ENCODE measurements around the gene OVCA2. TPM values are rescaled to one million over a fixed set of nuclear protein-coding genes. Genes with fewer than 3 reads are reported as not detected.
"Not testable (repeated sequence)": the region's sequence is repeated elsewhere in the genome, so short reads cannot be mapped to it uniquely, and the experiment has no call there.

The OVCA2 gene
- total and polyA plus RNA-seq, 9 donors: 8.7 to 21.8 (median 13.8) TPM

- peaks cover 41% of the 10 kb centered on the region for H3K27me3 ChIP-seq (ENCODE audit: control insufficient read depth, insufficient read depth, low read length)
- 91% methylated on average over 4 of the region's 6 CpGs for WGBS (ENCODE audit: insufficient coverage)
- not testable (repeated sequence) for H3K27ac ChIP-seq (ENCODE audit: low read length); DNase-seq; H3K36me3 ChIP-seq (ENCODE audit: control insufficient read depth, insufficient read depth, low read length); H3K9me3 ChIP-seq (replicated peaks; ENCODE audit: control insufficient read depth, low read depth, low read length); H3K4me3 ChIP-seq (ENCODE audit: low read length)
- H3K4me1 ChIP-seq (ENCODE audit: control insufficient read depth, insufficient read depth, low read length): peaks cover 16% of the 10 kb centered on the region
Observed at GRCh38 chr17:2013220-2013993, 28.4 kb upstream of the OVCA2 start.

- Histone ChIP-seq H3K36me3 (ENCODE audit: control insufficient read depth, insufficient read depth, low read length) (no peaks in the 10 kb centered on the region), H3K4me1 (ENCODE audit: control insufficient read depth, insufficient read depth, low read length) (peaks cover 16% of the 10 kb centered on the region), H3K9me3 (replicated peaks; ENCODE audit: control insufficient read depth, low read depth, low read length) (no peaks in the 10 kb centered on the region), H3K27me3 (ENCODE audit: control insufficient read depth, insufficient read depth, low read length) (peaks cover 47% of the 10 kb centered on the region), H3K27ac (ENCODE audit: low read length) (no peak overlapping the region), H3K4me3 (ENCODE audit: low read length) (no peak overlapping the region)
- DNase-seq: no peak
- WGBS (ENCODE audit: insufficient coverage): no CpG with 5 or more reads among the region's 1 CpG
Observed at GRCh38 chr17:2013994-2014317, 27.9 kb upstream of the OVCA2 start.

- H3K36me3 ChIP-seq (ENCODE audit: control insufficient read depth, insufficient read depth, low read length): no peaks in the 10 kb centered on the region
- no peak for DNase-seq
- H3K4me3 ChIP-seq (ENCODE audit: low read length): no peak overlapping the region
- 86% methylated on average over 13 of the region's 14 CpGs for WGBS (ENCODE audit: insufficient coverage)
- H3K27ac ChIP-seq (ENCODE audit: low read length): no peak overlapping the region
- H3K9me3 ChIP-seq (replicated peaks; ENCODE audit: control insufficient read depth, low read depth, low read length): no peaks in the 10 kb centered on the region
- H3K4me1 ChIP-seq (ENCODE audit: control insufficient read depth, insufficient read depth, low read length): peaks cover 16% of the 10 kb centered on the region
- peaks cover 58% of the 10 kb centered on the region for H3K27me3 ChIP-seq (ENCODE audit: control insufficient read depth, insufficient read depth, low read length)
Observed at GRCh38 chr17:2015314-2015713, 26.5 kb upstream of the OVCA2 start.

- no peak for DNase-seq
- H3K4me1 ChIP-seq (ENCODE audit: control insufficient read depth, insufficient read depth, low read length): peaks cover 12% of the 10 kb centered on the region
- H3K27me3 ChIP-seq (ENCODE audit: control insufficient read depth, insufficient read depth, low read length): peaks cover 64% of the 10 kb centered on the region
- H3K36me3 ChIP-seq (ENCODE audit: control insufficient read depth, insufficient read depth, low read length): no peaks in the 10 kb centered on the region
- WGBS (ENCODE audit: insufficient coverage): 80% methylated on average over 20 of the region's 20 CpGs
- H3K27ac ChIP-seq (ENCODE audit: low read length): no peak overlapping the region
- H3K4me3 ChIP-seq (ENCODE audit: low read length): no peak overlapping the region
- no peaks in the 10 kb centered on the region for H3K9me3 ChIP-seq (replicated peaks; ENCODE audit: control insufficient read depth, low read depth, low read length)
Observed at GRCh38 chr17:2016494-2016893, 25.3 kb upstream of the OVCA2 start.

GRCh38 chr17:2017274-2017941 lies 24.4 kb upstream of the OVCA2 start:
- H3K36me3 ChIP-seq (ENCODE audit: control insufficient read depth, insufficient read depth, low read length): no peaks in the 10 kb centered on the region
- H3K4me3 ChIP-seq (ENCODE audit: low read length): no peak overlapping the region
- no peak for DNase-seq
- 73% methylated on average over 17 of the region's 19 CpGs for WGBS (ENCODE audit: insufficient coverage)
- H3K27me3 ChIP-seq (ENCODE audit: control insufficient read depth, insufficient read depth, low read length): peaks cover 64% of the 10 kb centered on the region
- H3K9me3 ChIP-seq (replicated peaks; ENCODE audit: control insufficient read depth, low read depth, low read length): no peaks in the 10 kb centered on the region
- no peak overlapping the region for H3K27ac ChIP-seq (ENCODE audit: low read length)
- H3K4me1 ChIP-seq (ENCODE audit: control insufficient read depth, insufficient read depth, low read length): peaks cover 6% of the 10 kb centered on the region

GRCh38 chr17:2018716-2019510 lies 22.9 kb upstream of the OVCA2 start:
- no peak for DNase-seq
- Histone ChIP-seq H3K9me3 (replicated peaks; ENCODE audit: control insufficient read depth, low read depth, low read length) (no peaks in the 10 kb centered on the region), H3K4me3 (ENCODE audit: low read length) (no peak overlapping the region), H3K27me3 (ENCODE audit: control insufficient read depth, insufficient read depth, low read length) (peaks cover 75% of the 10 kb centered on the region), H3K4me1 (ENCODE audit: control insufficient read depth, insufficient read depth, low read length) (peaks cover 9% of the 10 kb centered on the region), H3K27ac (ENCODE audit: low read length) (no peak overlapping the region), H3K36me3 (ENCODE audit: control insufficient read depth, insufficient read depth, low read length) (no peaks in the 10 kb centered on the region)
- 53% methylated on average over 21 of the region's 24 CpGs for WGBS (ENCODE audit: insufficient coverage)

- H3K27me3 ChIP-seq (ENCODE audit: control insufficient read depth, insufficient read depth, low read length): peaks cover 80% of the 10 kb centered on the region
- peaks cover 16% of the 10 kb centered on the region for H3K4me1 ChIP-seq (ENCODE audit: control insufficient read depth, insufficient read depth, low read length)
- H3K9me3 ChIP-seq (replicated peaks; ENCODE audit: control insufficient read depth, low read depth, low read length): no peaks in the 10 kb centered on the region
- no peak overlapping the region for H3K27ac ChIP-seq (ENCODE audit: low read length)
- WGBS (ENCODE audit: insufficient coverage): 75% methylated on average over 4 of the region's 8 CpGs
- no peak overlapping the region for H3K4me3 ChIP-seq (ENCODE audit: low read length)
- H3K36me3 ChIP-seq (ENCODE audit: control insufficient read depth, insufficient read depth, low read length): no peaks in the 10 kb centered on the region
- DNase-seq: no peak
Observed at GRCh38 chr17:2019723-2020122, 22.1 kb upstream of the OVCA2 start.

- peaks cover 83% of the 10 kb centered on the region for H3K27me3 ChIP-seq (ENCODE audit: control insufficient read depth, insufficient read depth, low read length)
Observed at GRCh38 chr17:2020721-2021120, 21.1 kb upstream of the OVCA2 start.

GRCh38 chr17:2022647-2023240 lies 19.1 kb upstream of the OVCA2 start:
- H3K27me3 ChIP-seq (ENCODE audit: control insufficient read depth, insufficient read depth, low read length): peaks cover 93% of the 10 kb centered on the region
- no peaks in the 10 kb centered on the region for H3K36me3 ChIP-seq (ENCODE audit: control insufficient read depth, insufficient read depth, low read length)
- no peak overlapping the region for H3K27ac ChIP-seq (ENCODE audit: low read length)
- H3K9me3 ChIP-seq (replicated peaks; ENCODE audit: control insufficient read depth, low read depth, low read length): no peaks in the 10 kb centered on the region
- no peak overlapping the region for H3K4me3 ChIP-seq (ENCODE audit: low read length)
- peaks cover 22% of the 10 kb centered on the region for H3K4me1 ChIP-seq (ENCODE audit: control insufficient read depth, insufficient read depth, low read length)
- DNase-seq: no peak
- 64% methylated on average over 13 of the region's 15 CpGs for WGBS (ENCODE audit: insufficient coverage)

More at GRCh38 chr17:2020721-2021120, 21.1 kb upstream of the OVCA2 start:
- Histone ChIP-seq H3K9me3 (replicated peaks; ENCODE audit: control insufficient read depth, low read depth, low read length) (no peaks in the 10 kb centered on the region), H3K27ac (ENCODE audit: low read length) (no peak overlapping the region), H3K4me3 (ENCODE audit: low read length) (no peak overlapping the region), H3K36me3 (ENCODE audit: control insufficient read depth, insufficient read depth, low read length) (no peaks in the 10 kb centered on the region), H3K4me1 (ENCODE audit: control insufficient read depth, insufficient read depth, low read length) (peaks cover 19% of the 10 kb centered on the region)
- no peak for DNase-seq
- WGBS (ENCODE audit: insufficient coverage): 37% methylated on average over 6 of the region's 8 CpGs

GRCh38 chr17:2023256-2023655 lies 18.6 kb upstream of the OVCA2 start:
- Histone ChIP-seq H3K4me1 (ENCODE audit: control insufficient read depth, insufficient read depth, low read length) (peaks cover 17% of the 10 kb centered on the region), H3K4me3 (ENCODE audit: low read length) (no peak overlapping the region)

More at GRCh38 chr17:2023256-2023655, 18.6 kb upstream of the OVCA2 start:
- peaks cover 93% of the 10 kb centered on the region for H3K27me3 ChIP-seq (ENCODE audit: control insufficient read depth, insufficient read depth, low read length)
- H3K27ac ChIP-seq (ENCODE audit: low read length): no peak overlapping the region
- DNase-seq: no peak
- no peaks in the 10 kb centered on the region for H3K36me3 ChIP-seq (ENCODE audit: control insufficient read depth, insufficient read depth, low read length)
- WGBS (ENCODE audit: insufficient coverage): 15% methylated on average over 11 of the region's 16 CpGs
- no peaks in the 10 kb centered on the region for H3K9me3 ChIP-seq (replicated peaks; ENCODE audit: control insufficient read depth, low read depth, low read length)
